HTERT RPE-1 (cell line): ENCODE data around the gene ACAN.

Source experiments
- in situ Hi-C: fragments of 300-500 bp; cut with MboI; formaldehyde crosslinking; loops from 4 replicates; pipeline ENCODE4 v1.14.3; 2020; ENCODE audit warnings: low sequenced_read_pairs

Gene ACAN

GRCh38 chr15:88841236-88841635 lies 38.0 kb downstream of the ACAN start:
- in situ Hi-C loops: no loop called here

GRCh38 chr15:88842156-88842555 lies 38.9 kb downstream of the ACAN start:
- in situ Hi-C loops: no loop called here

GRCh38 chr15:88843334-88843733 lies 40.1 kb downstream of the ACAN start:
- in situ Hi-C loops: no loop called here

GRCh38 chr15:88844749-88845386 lies 41.6 kb downstream of the ACAN start:
- in situ Hi-C loops: no loop called here

- in situ Hi-C loops: no loop called here
Measured at GRCh38 chr15:88845616-88846015, 42.4 kb downstream of the ACAN start.

- in situ Hi-C loops: no loop called here
Measured at GRCh38 chr15:88847144-88847543, 43.9 kb downstream of the ACAN start.

- in situ Hi-C loops: no loop called here
Measured at GRCh38 chr15:88848203-88848602, 45.0 kb downstream of the ACAN start.

- in situ Hi-C loops: no loop called here
Measured at GRCh38 chr15:88849376-88850072, 46.3 kb downstream of the ACAN start.

- in situ Hi-C loops: no loop called here
Measured at GRCh38 chr15:88852476-88852875, 49.2 kb downstream of the ACAN start.

GRCh38 chr15:88858934-88859333 lies 55.7 kb downstream of the ACAN start:
- in situ Hi-C loops: no loop called here

- in situ Hi-C loops: no loop called here
Measured at GRCh38 chr15:88859550-88859949, 56.3 kb downstream of the ACAN start.

GRCh38 chr15:88860212-88860611 lies 57.0 kb downstream of the ACAN start:
- in situ Hi-C loops: no loop called here

- in situ Hi-C loops: no loop called here
Measured at GRCh38 chr15:88863412-88863811, 60.2 kb downstream of the ACAN start.

GRCh38 chr15:88864861-88865497 lies 61.7 kb downstream of the ACAN start:
- in situ Hi-C loops: no loop called here

GRCh38 chr15:88865498-88866099 lies 62.4 kb downstream of the ACAN start:
- in situ Hi-C loops: no loop called here

- in situ Hi-C loops: no loop called here
Measured at GRCh38 chr15:88866295-88866881, 63.2 kb downstream of the ACAN start.

- in situ Hi-C loops: no loop called here
Measured at GRCh38 chr15:88871313-88871712, 68.1 kb downstream of the ACAN start.

- in situ Hi-C loops: no loop called here
Measured at GRCh38 chr15:88872106-88872505, 68.9 kb downstream of the ACAN start.

- in situ Hi-C loops: no loop called here
Measured at GRCh38 chr15:88872706-88873105, 69.5 kb downstream of the ACAN start.

GRCh38 chr15:88873786-88874185 lies 70.5 kb downstream of the ACAN start:
- in situ Hi-C loops: no loop called here

GRCh38 chr15:88874275-88874674 lies 71.0 kb downstream of the ACAN start:
- in situ Hi-C loops: no loop called here
